ENCODE data around the gene ST6GALNAC3. TPM values are rescaled to one million over a fixed set of nuclear protein-coding genes. Genes with fewer than 3 reads are reported as not detected.
"Not testable (repeated sequence)": the region's sequence is repeated elsewhere in the genome, so short reads cannot be mapped to it uniquely, and the experiment has no call there.

The ST6GALNAC3 gene
- total RNA-seq, 2 donors from 2014 or later = 0.24 to 0.30 TPM

DNA sequence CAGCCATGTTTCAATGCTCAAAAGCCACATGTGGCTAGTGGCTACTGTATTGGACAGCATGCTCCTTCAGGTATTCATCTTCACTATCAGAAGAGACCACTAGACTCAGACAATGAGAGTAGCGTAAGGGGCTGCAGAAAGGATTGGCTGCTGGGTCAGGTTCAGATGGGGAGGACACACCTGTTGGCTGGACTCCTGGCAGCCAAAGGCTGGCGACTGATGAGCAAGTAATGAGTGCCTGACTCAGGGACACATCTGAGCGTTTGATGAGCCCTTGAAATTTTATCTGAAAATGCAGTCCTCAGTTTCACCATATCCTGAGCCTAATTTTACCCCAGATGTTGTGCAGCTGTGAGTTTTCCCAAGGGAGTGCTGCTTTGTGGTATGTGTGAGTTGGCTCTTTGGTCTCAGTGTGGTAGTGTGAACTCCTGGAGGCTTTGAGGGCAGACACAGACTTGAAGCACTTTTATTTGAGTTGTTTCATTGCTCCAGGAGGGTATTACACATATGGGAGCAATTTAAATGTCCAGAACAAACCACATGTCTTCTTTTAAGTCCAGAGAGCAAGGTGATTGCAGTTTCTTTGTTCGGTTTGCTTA is 9.6 kb downstream of the ST6GALNAC3 start:
- Mint-ChIP-seq H3K4me1 (no peaks in the 10 kb centered on the region), H3K4me3 (no peak overlapping the region), H3K27ac (no peak overlapping the region), H3K27me3 (peaks cover 4% of the 10 kb centered on the region), H3K9me3 (no peaks in the 10 kb centered on the region), H3K36me3 (ENCODE audit: low read depth) (no peaks in the 10 kb centered on the region)
- ATAC-seq (replicated peaks) = no peak

DNA sequence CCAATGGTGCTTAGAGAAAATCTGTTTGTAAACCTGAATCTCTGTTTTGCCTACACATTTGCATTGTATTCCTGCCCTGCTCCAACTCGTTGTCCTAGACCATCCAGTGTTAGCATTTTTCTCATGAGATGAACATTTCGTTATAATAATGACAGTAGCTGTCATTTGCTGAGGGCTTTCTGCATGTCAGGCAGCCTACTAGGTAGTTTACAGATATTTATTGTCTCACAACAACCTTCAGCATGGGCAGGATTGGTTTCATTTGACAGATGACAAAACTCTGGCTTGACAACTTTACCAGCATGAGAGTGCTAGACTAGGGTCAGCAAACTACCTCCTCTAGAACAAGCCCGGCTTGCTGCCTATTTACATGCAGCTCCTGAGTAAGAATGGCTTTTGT is 10.1 kb downstream of the ST6GALNAC3 start:
- Mint-ChIP-seq H3K36me3 (ENCODE audit: low read depth) (no peaks in the 10 kb centered on the region), H3K4me1 (no peaks in the 10 kb centered on the region)

DNA sequence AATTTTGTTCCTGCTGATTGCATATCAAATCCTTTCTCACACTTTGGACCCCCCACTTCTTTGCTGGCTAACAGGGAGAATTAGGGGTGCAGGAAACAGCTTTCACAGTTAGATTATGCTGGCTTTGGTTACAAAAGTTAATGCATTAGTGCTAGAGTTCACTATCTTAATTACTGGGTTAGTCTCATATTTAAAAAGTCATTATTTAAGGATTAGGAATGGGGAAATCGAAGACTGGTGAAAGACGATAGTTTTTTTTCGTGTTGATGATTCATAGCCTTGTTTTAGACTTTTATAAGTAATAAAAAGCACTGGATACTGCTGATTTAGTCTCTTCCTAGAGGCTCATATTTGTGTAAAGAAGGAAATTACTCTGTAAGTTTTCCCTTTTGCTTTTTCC is 11.6 kb downstream of the ST6GALNAC3 start:
- H3K4me3 Mint-ChIP-seq = no peak overlapping the region
- H3K9me3 Mint-ChIP-seq = no peaks in the 10 kb centered on the region
- no peaks in the 10 kb centered on the region for H3K4me1 Mint-ChIP-seq
- no peak for ATAC-seq (replicated peaks)
- H3K27ac Mint-ChIP-seq = no peak overlapping the region
- H3K27me3 Mint-ChIP-seq = peaks cover 4% of the 10 kb centered on the region
- H3K36me3 Mint-ChIP-seq (ENCODE audit: low read depth) = no peaks in the 10 kb centered on the region

More for the DNA sequence above, 10.1 kb downstream of the ST6GALNAC3 start:
- Mint-ChIP-seq H3K9me3 (no peaks in the 10 kb centered on the region), H3K4me3 (no peak overlapping the region), H3K27ac (no peak overlapping the region), H3K27me3 (peaks cover 4% of the 10 kb centered on the region)
- no peak for ATAC-seq (replicated peaks)

DNA sequence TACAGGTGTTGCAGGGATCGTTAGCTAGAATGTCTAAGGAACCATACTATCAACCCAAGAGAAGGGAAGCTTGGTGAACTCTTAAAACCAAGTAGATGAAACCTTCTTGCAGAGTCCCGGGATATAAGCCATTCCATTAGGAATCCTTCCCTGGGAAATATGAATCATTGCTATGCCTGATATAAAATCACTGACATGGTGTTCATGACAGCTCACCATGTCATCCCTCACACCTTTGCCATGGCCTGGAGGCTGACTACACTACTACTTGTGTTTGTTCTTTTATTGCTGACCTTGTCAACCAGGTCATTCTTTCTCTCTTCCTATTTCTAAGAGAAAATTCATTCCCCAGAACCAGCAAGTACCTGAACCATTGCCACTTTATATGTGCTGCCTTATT is 12.1 kb downstream of the ST6GALNAC3 start:
- no peak overlapping the region for H3K4me3 Mint-ChIP-seq
- no peaks in the 10 kb centered on the region for H3K36me3 Mint-ChIP-seq (ENCODE audit: low read depth)
- no peak for ATAC-seq (replicated peaks)
- no peaks in the 10 kb centered on the region for H3K4me1 Mint-ChIP-seq
- H3K9me3 Mint-ChIP-seq = no peaks in the 10 kb centered on the region
- H3K27ac Mint-ChIP-seq = no peak overlapping the region
- peaks cover 4% of the 10 kb centered on the region for H3K27me3 Mint-ChIP-seq

DNA sequence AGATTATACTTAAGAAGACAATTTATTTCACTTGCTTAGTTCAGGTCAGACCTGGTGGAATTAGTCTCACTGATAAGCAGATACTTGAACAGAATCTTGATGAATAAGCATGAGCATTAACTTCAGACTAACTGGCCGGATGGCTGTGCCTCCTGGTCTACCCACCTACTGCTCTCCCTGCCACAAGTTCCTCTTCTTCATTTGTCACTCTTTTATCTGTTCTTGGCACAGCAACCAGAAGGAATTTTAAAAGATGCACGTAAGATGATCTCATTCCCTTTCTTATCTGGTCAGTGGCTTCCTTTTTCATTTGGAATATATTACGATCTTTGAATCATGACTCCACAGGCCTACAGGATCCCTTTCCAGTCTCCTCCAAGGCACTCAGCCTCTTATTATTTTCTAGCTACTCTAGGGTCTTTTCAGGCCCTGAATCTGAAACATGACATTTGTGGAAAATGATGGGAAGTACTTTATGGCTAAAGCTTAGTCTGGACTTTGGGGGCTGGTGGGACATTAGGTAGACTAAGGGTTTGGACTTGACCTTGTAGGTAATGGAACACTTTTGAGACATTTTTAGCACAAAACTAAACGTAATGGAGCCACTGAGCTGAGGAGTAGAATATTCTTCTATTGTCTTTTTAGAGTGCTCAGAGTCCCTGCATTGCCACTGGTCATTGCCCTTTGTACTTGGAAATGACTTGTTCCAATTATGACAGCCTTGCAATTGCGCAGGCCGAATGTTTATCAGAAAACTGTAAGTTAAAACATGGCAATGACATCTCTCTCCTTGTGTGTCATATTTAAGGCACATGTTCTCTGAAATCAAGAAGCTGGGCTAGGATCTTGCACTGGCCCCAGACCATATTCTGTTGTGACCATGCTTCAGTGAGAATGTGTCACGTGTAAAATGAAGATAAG is 16.0 kb downstream of the ST6GALNAC3 start:
- Mint-ChIP-seq H3K36me3 (ENCODE audit: low read depth) (no peaks in the 10 kb centered on the region), H3K27me3 (no peaks in the 10 kb centered on the region), H3K4me1 (no peaks in the 10 kb centered on the region), H3K27ac (no peak overlapping the region), H3K9me3 (no peaks in the 10 kb centered on the region), H3K4me3 (no peak overlapping the region)
- ATAC-seq (replicated peaks) = no peak

DNA sequence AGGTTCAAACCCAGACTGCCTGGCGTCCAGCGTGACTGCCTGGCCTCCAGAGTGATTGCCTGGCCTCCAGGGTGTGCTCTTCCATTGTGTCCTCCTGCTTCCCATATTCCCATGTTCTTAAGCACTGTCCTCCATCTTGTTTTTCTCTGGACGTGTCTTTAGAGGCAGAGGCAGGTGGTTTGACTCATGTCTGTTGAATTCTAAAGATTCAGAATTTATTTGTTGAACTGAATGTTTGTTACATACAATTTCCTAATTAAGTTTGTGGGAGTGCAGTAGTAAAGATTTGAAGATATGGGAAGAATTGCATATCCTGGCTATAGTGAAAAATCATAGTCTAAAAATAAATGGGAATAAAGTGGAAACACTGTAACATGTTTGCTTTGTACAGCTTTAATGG is 18.3 kb downstream of the ST6GALNAC3 start:
- H3K4me1 Mint-ChIP-seq = no peaks in the 10 kb centered on the region
- no peak overlapping the region for H3K4me3 Mint-ChIP-seq
- no peaks in the 10 kb centered on the region for H3K27me3 Mint-ChIP-seq
- ATAC-seq (replicated peaks) = no peak
- no peak overlapping the region for H3K27ac Mint-ChIP-seq
- H3K36me3 Mint-ChIP-seq (ENCODE audit: low read depth) = no peaks in the 10 kb centered on the region
- no peaks in the 10 kb centered on the region for H3K9me3 Mint-ChIP-seq

DNA sequence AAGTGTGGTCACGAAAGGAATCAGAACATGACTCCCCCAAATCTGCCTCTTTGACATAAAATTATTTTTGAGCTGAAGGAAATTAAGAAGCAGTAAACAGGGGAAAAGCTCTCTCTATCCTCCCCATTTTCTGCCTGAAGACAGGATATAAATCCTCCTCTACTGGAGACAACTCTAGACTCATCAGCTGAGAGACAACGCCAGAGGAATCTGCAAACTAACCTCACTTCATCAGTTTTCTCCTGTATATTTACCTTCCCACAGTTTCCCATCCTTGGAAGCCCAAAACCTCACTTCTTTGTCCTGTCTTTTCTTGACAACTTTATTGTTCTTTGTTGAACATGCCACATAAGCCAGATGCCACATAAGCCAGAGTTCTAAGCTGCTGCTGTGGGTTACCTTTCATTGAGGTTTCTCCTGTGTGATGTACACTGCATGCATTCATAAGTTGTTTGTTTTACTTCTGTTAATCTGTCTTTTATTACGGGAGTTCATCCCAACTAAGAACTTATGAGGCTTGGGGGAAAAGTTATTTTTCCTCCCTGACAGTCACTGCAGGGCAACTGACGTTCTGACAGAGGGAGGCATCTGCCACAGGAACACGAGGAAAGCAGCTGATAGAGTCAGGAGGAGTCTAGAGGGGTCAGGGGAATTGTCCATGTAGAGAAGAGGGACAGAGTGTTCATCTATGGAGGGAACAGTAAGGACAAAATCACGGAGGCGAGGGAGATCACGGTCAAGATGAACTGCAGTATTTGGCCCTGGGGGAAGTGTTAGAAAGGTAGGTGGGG is 19.2 kb downstream of the ST6GALNAC3 start:
- no peaks in the 10 kb centered on the region for H3K4me1 Mint-ChIP-seq
- H3K27ac Mint-ChIP-seq = no peak overlapping the region
- no peaks in the 10 kb centered on the region for H3K9me3 Mint-ChIP-seq
- H3K27me3 Mint-ChIP-seq = no peaks in the 10 kb centered on the region
- no peak for ATAC-seq (replicated peaks)
- H3K4me3 Mint-ChIP-seq = no peak overlapping the region
- no peaks in the 10 kb centered on the region for H3K36me3 Mint-ChIP-seq (ENCODE audit: low read depth)

DNA sequence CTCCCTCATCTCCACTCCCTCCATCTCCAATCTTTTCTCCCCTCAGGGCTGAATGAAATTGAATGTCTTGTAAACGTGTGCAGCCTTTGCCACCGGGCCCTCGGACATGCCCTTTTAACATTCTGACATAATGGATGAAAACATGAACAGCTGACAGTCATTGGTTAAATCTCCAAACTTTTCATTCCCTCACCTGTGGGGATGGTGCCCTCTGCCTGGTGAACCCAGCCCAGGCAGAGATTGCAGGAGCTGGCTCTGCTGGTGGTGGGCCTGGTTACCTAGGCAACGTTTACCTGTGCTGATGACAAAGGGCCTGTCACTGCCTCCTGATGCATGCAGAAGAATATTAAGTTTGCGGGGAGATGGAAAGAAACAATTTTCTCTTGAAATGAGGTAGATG is 21.3 kb downstream of the ST6GALNAC3 start:
- Mint-ChIP-seq H3K9me3 (no peaks in the 10 kb centered on the region), H3K4me1 (no peaks in the 10 kb centered on the region), H3K4me3 (no peak overlapping the region), H3K27me3 (no peaks in the 10 kb centered on the region), H3K27ac (no peak overlapping the region), H3K36me3 (ENCODE audit: low read depth) (no peaks in the 10 kb centered on the region)
- ATAC-seq (replicated peaks) = no peak

DNA sequence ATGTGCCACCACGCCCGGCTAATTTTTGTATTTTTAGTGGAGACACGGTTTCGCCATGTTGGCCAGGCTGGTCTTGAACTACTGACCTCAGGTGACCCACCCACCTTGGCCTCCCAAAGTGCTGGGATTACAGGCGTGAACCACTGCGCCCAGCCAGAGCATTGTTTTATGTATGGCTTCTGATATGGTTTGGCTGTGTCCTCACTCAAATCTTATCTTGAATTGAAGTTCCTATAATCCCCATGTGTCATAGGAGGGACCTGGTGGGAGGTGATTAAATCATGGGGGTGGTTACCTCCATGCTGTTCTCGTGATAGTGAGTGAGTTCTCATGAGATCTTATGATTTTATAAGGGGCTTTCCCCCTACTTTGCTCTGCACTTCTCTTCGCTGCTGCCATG is 22.5 kb downstream of the ST6GALNAC3 start:
- not testable (repeated sequence) for H3K27me3 Mint-ChIP-seq; ATAC-seq (replicated peaks); H3K9me3 Mint-ChIP-seq; H3K4me1 Mint-ChIP-seq; H3K4me3 Mint-ChIP-seq; H3K36me3 Mint-ChIP-seq (ENCODE audit: low read depth); H3K27ac Mint-ChIP-seq

DNA sequence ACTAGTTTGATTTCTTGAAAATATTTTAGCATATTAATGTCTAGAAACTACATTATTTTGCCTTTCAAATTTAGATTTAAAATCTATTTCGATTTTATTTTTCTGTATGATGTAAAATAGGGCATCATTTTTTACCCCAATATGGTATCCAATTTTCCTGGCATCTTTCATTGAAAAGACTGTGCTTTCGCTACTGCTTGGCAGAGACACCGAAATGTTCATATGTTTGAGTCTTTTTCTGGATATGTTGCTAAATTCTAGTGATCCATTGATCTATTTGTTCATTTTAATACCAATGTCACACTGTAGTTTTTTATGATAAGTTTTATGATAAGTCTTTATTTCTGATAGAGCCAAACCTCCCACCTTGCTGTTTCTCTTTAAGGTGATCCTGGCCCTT is 24.3 kb downstream of the ST6GALNAC3 start:
- Mint-ChIP-seq H3K36me3 (ENCODE audit: low read depth) (no peaks in the 10 kb centered on the region), H3K9me3 (no peaks in the 10 kb centered on the region), H3K27ac (no peak overlapping the region), H3K4me3 (no peak overlapping the region), H3K4me1 (no peaks in the 10 kb centered on the region), H3K27me3 (peaks cover 14% of the 10 kb centered on the region)
- no peak for ATAC-seq (replicated peaks)

DNA sequence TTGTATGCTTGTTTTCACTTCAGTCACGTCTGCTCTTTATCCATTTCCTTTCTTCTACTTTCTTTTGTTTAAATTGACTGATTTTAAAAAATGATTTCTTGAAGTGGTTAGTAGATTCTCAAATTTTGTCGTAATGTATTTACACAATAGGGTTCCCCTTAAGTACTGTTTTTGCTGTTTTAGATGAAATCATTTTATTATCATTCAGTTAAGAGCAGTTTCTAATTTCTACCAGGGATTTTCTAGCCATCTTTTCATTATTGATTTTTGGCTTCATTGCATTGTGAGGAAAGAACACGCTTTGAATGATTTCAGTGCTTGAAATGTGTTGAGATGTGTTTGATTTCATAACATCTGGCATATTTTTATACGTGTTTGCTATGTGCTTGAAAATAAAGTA is 27.0 kb downstream of the ST6GALNAC3 start:
- Mint-ChIP-seq H3K36me3 (ENCODE audit: low read depth) (no peaks in the 10 kb centered on the region), H3K27ac (no peak overlapping the region), H3K4me1 (no peaks in the 10 kb centered on the region)

DNA sequence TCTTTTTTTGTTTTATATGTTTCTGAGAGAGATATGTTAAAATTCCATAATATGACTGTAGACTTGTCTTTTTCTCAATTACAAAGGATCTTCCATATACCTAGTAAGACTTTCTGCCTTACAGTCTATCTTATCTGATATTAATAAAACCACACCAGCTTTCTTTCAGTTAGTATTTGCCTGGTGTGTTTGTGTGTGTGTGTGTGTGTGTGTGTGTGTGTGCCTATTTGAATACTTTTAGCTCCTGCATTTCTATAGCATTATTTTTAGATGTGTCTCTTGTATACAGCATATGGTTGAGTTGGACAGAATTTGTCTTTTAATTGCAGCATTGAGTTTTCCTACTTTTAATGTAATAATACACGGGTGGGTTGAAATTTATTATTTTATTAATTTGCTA is 27.5 kb downstream of the ST6GALNAC3 start:
- no peaks in the 10 kb centered on the region for H3K36me3 Mint-ChIP-seq (ENCODE audit: low read depth)
- ATAC-seq (replicated peaks) = no peak
- no peaks in the 10 kb centered on the region for H3K9me3 Mint-ChIP-seq
- H3K27ac Mint-ChIP-seq = no peak overlapping the region
- no peak overlapping the region for H3K4me3 Mint-ChIP-seq
- H3K4me1 Mint-ChIP-seq = no peaks in the 10 kb centered on the region
- H3K27me3 Mint-ChIP-seq = peaks cover 18% of the 10 kb centered on the region

More for the DNA sequence above, 27.0 kb downstream of the ST6GALNAC3 start:
- ATAC-seq (replicated peaks) = no peak
- Mint-ChIP-seq H3K27me3 (peaks cover 18% of the 10 kb centered on the region), H3K9me3 (no peaks in the 10 kb centered on the region), H3K4me3 (no peak overlapping the region)

DNA sequence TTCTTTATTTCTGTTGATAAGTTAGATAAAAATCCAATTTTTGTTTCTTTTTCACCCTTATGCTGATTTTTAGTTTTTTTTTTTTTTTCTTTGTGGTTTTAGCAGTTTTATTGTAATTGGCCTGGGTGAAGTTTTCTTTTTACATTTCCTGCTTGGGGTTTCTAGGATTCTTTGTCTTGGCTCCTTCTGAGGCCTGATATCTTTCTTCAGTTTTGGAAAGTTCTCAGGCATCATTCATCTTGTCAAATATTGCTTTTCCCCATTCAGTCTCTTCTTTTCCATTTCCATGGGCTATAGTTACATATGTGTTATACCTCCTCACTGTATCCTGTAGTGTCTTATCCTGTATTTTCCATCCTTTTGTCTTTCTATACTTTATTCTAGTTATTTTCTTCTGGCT is 28.5 kb downstream of the ST6GALNAC3 start:
- Mint-ChIP-seq H3K4me1 (no peaks in the 10 kb centered on the region), H3K36me3 (ENCODE audit: low read depth) (no peaks in the 10 kb centered on the region), H3K27me3 (peaks cover 24% of the 10 kb centered on the region), H3K9me3 (no peaks in the 10 kb centered on the region), H3K4me3 (no peak overlapping the region), H3K27ac (no peak overlapping the region)
- ATAC-seq (replicated peaks) = no peak

DNA sequence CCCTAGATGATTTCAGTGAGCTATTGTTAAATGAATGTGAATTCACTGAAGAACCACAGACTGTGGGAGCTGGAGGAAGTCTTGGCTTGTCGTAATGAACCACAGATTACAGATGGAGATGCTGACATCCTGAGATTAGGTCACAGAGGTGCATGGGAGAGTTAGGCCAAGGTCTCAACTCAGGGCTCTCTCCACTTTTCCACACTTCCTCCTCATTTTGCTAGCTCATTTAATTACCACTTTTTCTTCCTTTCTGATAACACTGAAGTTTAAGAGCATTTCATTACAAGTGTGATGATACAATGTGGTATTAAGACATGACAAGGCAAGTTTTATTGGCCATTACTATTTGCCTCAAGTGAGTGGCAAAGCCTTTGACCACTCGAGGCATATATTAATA is 30.8 kb downstream of the ST6GALNAC3 start:
- Mint-ChIP-seq H3K4me3 (no peak overlapping the region), H3K4me1 (no peaks in the 10 kb centered on the region), H3K27me3 (peaks cover 33% of the 10 kb centered on the region), H3K9me3 (no peaks in the 10 kb centered on the region), H3K36me3 (ENCODE audit: low read depth) (no peaks in the 10 kb centered on the region), H3K27ac (no peak overlapping the region)
- ATAC-seq (replicated peaks) = no peak

DNA sequence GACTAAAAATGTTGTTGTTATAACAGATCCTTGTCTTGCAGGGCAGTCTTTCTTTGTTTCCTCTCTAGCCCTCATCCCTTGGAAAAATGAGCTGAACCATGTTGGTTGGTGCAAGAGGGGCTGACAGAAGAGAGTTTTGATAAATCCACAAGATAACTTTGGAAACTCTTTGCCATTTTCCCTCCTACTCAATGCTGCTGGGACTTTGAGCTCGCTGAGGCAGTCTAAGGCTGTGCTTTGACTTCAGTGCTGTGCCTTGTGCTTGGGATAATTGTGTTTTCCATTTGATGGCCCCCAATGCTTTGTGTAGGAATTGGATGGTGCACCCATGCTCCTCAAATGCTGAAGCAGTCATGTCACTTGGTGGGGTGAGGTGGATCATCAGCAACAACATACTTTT is 31.7 kb downstream of the ST6GALNAC3 start:
- no peaks in the 10 kb centered on the region for H3K36me3 Mint-ChIP-seq (ENCODE audit: low read depth)
- no peaks in the 10 kb centered on the region for H3K4me1 Mint-ChIP-seq
- H3K27me3 Mint-ChIP-seq = peaks cover 33% of the 10 kb centered on the region
- no peak overlapping the region for H3K4me3 Mint-ChIP-seq
- no peaks in the 10 kb centered on the region for H3K9me3 Mint-ChIP-seq
- H3K27ac Mint-ChIP-seq = no peak overlapping the region
- no peak for ATAC-seq (replicated peaks)
